GM06990 (cell line): ENCODE results near the gene RRAGB.
A peak's percentile ranks its signal among the peaks of the same experiment; 100 is the strongest.
"Not testable (repeated sequence)": the region's sequence is repeated elsewhere in the genome, so short reads cannot be mapped to it uniquely, and the experiment has no call there.

Source experiments
- DNase-seq: peaks from one replicate; pipeline ENCODE4 v3.0.0-alpha.2; 2011; ENCODE audit not compliant: insufficient read length; ENCODE audit errors: extremely low read depth
- H3K27me3 ChIP-seq: replicated peaks from 2 replicates; pipeline ENCODE4 v1.6.0; 2011; ENCODE audit warnings: low read length; ENCODE audit not compliant: control insufficient read depth, insufficient read depth
- H3K36me3 ChIP-seq: 2 replicates; pipeline ENCODE4 v1.5.1; 2011; ENCODE audit warnings: low read length; ENCODE audit not compliant: control insufficient read depth, insufficient read depth
- H3K4me3 ChIP-seq: replicated peaks from 2 replicates; pipeline ENCODE4 v1.5.1; 2011; ENCODE audit warnings: low read depth, mild to moderate bottlenecking, control low read depth, low read length
- TF ChIP-seq, protein P1 (sequence below): IDR thresholded peaks from 2 replicates; pipeline ENCODE4 v1.5.1; 2011; ENCODE audit warnings: low read length, control low read depth, mild to moderate bottlenecking, inconsistent platforms; ENCODE audit not compliant: insufficient read depth, poor library complexity, severe bottlenecking

RRAGB gene

GRCh38 chrX:55715847-55716246 is 1.7 kb upstream of the RRAGB start:
- peak; percentile 6 for DNase-seq
- TF ChIP-seq, protein P1, sequence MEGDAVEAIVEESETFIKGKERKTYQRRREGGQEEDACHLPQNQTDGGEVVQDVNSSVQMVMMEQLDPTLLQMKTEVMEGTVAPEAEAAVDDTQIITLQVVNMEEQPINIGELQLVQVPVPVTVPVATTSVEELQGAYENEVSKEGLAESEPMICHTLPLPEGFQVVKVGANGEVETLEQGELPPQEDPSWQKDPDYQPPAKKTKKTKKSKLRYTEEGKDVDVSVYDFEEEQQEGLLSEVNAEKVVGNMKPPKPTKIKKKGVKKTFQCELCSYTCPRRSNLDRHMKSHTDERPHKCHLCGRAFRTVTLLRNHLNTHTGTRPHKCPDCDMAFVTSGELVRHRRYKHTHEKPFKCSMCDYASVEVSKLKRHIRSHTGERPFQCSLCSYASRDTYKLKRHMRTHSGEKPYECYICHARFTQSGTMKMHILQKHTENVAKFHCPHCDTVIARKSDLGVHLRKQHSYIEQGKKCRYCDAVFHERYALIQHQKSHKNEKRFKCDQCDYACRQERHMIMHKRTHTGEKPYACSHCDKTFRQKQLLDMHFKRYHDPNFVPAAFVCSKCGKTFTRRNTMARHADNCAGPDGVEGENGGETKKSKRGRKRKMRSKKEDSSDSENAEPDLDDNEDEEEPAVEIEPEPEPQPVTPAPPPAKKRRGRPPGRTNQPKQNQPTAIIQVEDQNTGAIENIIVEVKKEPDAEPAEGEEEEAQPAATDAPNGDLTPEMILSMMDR, result peak; percentile 24
- Histone ChIP-seq H3K4me3 (no peak overlapping the region), H3K36me3 (no peaks in the 10 kb centered on the region), H3K27me3 (no peaks in the 10 kb centered on the region)

- H3K4me3 ChIP-seq, result peak overlapping the region; percentile 16
- TF ChIP-seq, protein P1, result no peak
- DNase-seq, result no peak
- H3K36me3 ChIP-seq, result no peaks in the 10 kb centered on the region
- no peaks in the 10 kb centered on the region for H3K27me3 ChIP-seq
Measured at GRCh38 chrX:55716937-55717336, 612 bp upstream of the RRAGB start.

GRCh38 chrX:55731826-55732225 is 14.3 kb downstream of the RRAGB start:
- DNase-seq, result no peak
- H3K27me3 ChIP-seq, result no peaks in the 10 kb centered on the region
- no peak overlapping the region for H3K4me3 ChIP-seq
- H3K36me3 ChIP-seq, result no peaks in the 10 kb centered on the region; the same call in 1 of the 2 replicates
- TF ChIP-seq, protein P1, result no peak

- Histone ChIP-seq H3K36me3 (peaks cover 11% of the 10 kb centered on the region), H3K4me3 (no peak overlapping the region), H3K27me3 (no peaks in the 10 kb centered on the region)
- no peak for DNase-seq
- TF ChIP-seq, protein P1, result no peak
Measured at GRCh38 chrX:55738969-55739368, 21.4 kb downstream of the RRAGB start.

- DNase-seq, result no peak
- Histone ChIP-seq H3K4me3 (no peak overlapping the region), H3K27me3 (no peaks in the 10 kb centered on the region), H3K36me3 (peaks cover 6% of the 10 kb centered on the region)
- TF ChIP-seq, protein P1, result no peak
Measured at GRCh38 chrX:55742649-55743048, 25.1 kb downstream of the RRAGB start.

DNA sequence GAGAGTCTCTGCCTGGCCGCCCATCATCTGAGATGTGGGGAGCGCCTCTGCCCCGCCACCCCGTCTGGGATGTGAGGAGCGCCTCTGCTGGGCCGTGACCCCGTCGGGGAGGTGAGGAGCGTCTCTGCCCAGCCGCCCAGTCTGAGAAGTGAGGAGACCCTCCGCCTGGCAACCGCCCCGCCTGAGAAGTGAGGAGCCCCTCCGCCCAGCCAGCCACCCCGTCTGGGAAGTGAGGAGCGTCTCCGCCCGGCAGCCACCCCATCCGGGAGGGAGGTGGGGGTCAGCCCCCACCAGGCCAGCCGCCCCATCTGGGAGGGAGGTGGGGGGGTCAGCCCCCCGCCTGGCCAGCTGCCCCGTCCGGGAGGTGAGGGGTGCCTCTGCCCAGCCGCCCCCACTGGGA is 30.9 kb downstream of the RRAGB start:
- DNase-seq, H3K27me3 ChIP-seq, H3K4me3 ChIP-seq, H3K36me3 ChIP-seq: not testable (repeated sequence)
